HG03565 (cell line): ENCODE measurements around the gene MYH14.

ENCODE experiments used
- ATAC-seq: cut with Tn5 transposase; IDR thresholded peaks from one replicate; pipeline ENCODE4 v1.9.1; 2021; ENCODE audit warnings: mild to moderate bottlenecking, moderate library complexity; ENCODE audit not compliant: unreplicated experiment

MYH14 gene

DNA sequence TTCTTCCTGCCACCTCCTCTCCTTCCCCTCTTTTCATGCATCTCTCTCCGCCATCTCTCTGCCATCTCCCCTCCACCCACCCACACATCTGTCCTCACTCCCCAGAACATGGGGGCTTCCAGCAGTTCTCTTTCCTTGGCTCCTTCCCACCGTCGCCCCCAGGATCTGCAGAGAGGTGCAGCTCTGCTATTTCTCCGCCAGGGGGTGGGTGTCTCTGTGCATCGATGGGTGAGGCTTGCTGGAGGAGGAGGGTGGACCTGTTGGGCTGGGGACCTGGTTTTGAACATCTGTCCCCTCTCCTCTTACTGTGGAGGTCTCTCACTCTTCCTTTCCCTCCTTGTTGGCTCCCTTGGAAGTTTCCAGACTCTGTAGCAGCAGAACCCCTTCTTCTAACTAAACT lies 51.7 kb downstream of the MYH14 start:
- no peak for ATAC-seq

DNA sequence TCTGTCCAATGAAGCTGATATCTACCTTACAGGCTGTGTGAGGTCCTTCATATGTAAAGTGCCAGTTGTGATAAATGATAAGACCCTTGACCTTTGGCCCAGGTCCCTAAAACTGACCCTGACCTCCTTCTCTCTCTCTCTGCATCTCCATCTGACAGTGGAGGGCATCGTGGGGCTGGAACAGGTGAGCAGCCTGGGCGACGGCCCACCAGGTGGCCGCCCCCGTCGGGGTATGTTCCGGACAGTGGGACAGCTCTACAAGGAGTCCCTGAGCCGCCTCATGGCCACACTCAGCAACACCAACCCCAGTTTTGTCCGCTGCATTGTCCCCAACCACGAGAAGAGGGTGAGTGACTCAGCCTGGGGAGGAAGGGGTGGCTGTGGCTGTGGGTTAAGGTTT lies 53.7 kb downstream of the MYH14 start:
- ATAC-seq: no peak

DNA sequence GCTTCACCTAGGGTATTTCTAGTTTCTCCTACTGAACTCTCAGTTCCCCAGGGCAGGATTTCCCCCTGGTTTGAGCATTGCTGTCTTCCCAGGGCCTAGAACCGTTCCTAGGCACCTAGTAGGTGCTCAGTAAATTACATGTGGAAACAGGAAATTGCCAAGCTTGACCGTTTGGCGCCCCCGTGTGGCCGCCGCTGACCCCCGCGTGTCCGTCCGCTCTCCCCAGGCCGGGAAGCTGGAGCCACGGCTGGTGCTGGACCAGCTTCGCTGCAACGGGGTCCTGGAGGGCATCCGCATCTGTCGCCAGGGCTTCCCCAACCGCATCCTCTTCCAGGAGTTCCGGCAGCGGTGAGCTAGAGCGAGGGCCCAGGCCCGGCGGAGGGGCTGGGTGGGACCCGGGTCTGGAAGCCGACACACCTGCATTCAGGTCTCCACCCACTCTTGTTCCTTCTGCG lies 55.5 kb downstream of the MYH14 start:
- ATAC-seq: no peak

DNA sequence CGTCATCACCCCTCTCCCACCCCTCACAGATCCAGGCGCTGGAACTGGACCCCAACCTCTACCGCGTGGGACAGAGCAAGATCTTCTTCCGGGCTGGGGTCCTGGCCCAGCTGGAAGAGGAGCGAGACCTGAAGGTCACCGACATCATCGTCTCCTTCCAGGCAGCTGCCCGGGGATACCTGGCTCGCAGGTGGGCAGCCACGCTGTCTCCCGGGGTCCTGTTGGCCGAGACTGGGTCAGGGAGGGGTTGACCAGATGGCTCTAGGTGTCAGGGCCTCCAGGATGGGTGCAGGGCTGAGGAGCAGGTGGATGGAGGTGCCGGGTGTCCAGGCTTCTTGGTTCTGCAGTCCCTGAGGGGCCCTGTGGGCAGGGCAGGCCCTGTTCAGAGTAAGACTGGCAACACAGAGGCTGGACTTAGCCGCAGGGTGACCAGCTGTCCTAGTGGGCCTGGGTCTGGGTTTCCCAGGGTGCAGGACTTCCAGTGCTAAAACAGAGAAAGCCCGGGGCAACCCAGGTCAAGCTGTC lies 58.1 kb downstream of the MYH14 start:
- no peak for ATAC-seq

DNA sequence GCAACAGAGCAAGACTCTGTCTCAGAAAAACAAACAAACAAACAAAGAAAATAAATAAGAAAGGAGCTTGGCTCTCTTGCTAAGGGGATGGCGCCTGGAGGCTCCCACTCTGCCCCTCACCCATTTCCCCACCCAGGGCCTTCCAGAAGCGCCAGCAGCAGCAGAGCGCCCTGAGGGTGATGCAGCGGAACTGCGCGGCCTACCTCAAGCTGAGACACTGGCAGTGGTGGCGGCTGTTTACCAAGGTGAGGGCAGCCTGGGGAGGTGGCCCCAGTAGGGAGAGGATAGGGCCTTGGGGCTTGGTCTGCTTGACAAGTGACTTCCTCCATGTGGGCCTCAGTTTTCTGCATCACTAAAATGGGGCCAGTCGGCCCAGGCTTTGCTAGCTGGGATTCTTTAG lies 59.8 kb downstream of the MYH14 start:
- no peak for ATAC-seq

DNA sequence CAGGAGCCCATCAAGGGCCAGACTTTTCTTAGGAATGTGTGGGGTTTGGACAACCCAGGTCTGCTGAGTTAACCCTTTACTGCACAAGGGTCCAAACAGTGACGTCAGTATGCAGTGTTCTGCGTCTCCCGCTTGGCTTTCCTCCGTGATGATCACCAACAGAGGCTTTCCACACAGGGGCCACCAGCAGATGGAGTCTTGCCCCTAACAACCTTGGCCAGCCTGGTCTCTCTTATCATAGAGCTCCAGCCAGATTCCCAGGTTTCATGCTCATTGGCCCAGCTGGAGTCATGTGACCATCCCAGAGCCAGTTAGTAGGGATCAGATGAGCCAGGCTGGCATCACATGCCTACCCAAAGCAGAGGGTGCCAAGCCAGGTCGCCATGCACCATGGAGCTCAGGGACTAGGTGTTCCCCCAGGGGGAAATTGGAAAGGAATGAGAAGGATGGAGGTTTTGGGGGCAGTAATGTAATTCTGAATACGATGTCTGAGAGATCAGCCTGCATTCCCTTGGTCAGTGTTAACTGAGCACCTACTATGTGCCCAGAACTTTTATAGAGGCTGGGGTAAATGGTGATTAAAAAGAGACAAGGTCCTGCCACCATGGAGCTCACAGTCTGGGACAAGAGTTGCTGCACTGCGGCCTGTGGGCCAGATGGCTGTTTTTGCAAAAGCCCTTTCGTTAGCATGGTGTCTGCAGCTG lies 61.2 kb downstream of the MYH14 start:
- no peak for ATAC-seq

DNA sequence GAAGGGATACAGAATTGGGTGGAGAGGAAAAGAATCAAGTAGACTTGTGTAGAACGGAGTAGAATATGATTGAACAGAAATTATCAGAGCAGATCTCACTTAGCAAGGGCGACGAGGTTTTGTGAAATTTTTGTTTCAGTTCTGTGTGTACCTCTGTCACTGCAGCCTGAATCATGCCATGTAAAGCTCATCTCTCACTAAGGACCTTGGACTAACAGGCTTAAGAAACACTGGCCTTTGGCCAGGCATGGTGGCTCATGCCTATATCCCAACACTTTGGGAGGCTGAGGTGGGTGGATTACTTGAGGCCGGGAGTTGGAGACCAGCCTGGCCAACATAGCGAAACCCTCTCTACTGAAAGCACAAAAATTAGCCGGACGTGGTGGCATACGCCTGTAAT lies 62.6 kb downstream of the MYH14 start:
- no peak for ATAC-seq

DNA sequence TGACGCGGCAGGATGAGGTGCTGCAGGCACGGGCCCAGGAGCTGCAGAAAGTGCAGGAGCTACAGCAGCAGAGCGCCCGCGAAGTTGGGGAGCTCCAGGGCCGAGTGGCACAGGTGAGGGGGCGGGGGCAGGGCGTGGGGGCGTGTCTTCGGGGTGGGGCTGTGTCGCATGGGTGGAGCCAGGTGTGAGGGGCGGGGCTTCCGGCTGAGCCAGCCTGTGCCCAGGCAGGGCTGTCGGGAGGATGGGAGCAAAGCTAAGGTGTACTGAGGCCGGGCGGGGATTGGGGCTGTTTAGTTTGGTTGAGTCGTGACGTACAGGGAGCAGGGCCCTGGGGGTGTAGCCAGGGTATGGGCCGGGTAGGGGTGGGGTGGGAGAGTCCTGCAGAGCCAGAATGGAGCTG lies 63.5 kb downstream of the MYH14 start:
- ATAC-seq: no peak

DNA sequence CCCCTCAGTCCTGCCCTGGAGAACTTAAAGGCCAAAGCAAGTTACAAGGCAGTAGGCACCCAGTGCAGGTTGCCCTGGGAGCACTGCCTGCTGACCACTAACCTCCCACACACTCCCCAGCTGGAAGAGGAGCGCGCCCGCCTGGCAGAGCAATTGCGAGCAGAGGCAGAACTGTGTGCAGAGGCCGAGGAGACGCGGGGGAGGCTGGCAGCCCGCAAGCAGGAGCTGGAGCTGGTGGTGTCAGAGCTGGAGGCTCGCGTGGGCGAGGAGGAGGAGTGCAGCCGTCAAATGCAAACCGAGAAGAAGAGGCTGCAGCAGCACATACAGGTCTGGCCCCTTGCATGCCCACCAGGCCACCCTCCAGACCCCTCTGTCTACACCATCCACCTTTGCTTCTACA lies 64.6 kb downstream of the MYH14 start:
- no peak for ATAC-seq

DNA sequence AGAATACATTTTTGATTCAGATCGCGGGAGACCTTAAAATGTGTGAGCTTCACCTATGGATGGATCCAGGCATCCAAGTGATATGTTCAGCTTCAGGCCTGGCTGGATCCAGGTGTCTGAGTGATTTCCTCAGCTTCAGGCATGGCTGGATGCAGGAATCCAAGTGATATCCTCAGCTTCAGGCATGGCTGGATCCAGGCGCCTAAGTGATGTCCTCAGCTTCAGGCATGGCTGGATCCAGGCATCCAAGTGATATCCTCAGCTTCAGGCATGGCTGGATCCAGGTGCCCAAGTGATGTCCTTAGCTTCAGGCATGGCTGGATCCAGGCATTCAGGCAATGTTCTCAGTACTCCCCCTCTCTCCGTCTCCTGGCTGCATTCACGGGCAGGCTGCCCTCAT lies 65.1 kb downstream of the MYH14 start:
- no peak for ATAC-seq

DNA sequence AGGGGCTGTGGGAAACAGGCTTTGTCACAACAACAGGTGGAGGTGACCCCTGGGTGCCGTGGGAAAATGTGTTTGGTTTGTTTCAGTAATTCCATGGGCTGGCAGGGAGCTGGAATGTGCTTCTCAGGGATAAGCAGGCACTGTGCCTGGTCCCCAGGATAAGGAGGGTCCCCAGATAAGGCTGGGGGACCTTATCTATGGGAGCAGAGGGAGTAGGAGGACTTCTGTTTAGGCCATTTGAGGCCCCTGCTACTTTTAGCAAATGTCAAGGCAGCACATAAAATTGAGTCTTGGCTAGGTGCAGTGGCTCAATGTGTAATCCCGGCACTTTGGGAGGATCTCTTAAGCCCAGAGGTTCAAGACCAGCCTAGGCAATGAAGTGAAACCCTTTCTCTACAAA lies 66.2 kb downstream of the MYH14 start:
- no peak for ATAC-seq

DNA sequence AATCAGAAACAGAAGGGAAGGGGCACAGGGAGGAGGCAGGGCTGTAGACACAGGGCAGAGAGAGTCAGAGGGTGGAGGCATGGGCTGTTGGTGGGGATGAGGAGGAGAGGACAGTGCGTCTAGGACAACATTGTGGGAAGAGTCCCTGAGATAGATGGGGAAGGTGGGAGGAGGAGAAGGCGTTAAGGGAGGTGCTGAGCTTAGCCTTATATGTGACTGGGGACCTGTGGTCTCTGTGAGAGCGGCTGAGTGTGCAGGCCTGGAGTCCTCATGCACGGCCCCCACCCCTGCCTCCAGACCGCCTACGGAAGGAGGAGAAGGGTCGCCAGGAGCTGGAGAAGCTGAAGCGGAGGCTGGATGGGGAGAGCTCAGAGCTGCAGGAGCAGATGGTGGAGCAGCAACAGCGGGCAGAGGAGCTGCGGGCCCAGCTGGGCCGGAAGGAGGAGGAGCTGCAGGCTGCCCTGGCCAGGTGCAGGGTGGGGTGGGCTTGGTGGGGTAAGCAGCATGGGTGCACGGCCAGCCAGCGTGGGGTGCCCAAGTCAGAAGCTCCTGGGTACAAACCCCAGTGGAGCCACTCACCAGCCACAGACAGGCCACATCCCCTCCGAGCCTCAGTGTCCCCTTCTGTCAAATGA lies 69.0 kb downstream of the MYH14 start:
- no peak for ATAC-seq

DNA sequence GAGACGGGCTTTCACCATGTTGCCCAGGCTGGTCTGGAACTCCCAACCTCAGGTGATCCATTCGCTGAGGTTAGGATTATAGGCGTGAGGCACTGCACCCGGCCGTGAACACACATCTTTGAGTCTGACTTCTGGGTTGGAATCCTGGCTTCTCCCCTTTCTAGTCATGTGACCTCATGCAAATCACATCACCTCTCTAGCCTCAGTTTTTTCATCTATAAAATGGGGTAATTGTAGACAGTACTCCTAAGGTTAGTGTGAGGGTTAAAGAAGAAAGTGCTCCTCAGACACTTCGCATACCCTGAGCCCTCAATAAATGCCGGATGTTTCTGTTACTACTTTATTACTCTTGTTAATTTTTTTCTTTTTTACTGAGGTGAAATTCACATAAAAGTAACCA lies 70.4 kb downstream of the MYH14 start:
- no peak for ATAC-seq

DNA sequence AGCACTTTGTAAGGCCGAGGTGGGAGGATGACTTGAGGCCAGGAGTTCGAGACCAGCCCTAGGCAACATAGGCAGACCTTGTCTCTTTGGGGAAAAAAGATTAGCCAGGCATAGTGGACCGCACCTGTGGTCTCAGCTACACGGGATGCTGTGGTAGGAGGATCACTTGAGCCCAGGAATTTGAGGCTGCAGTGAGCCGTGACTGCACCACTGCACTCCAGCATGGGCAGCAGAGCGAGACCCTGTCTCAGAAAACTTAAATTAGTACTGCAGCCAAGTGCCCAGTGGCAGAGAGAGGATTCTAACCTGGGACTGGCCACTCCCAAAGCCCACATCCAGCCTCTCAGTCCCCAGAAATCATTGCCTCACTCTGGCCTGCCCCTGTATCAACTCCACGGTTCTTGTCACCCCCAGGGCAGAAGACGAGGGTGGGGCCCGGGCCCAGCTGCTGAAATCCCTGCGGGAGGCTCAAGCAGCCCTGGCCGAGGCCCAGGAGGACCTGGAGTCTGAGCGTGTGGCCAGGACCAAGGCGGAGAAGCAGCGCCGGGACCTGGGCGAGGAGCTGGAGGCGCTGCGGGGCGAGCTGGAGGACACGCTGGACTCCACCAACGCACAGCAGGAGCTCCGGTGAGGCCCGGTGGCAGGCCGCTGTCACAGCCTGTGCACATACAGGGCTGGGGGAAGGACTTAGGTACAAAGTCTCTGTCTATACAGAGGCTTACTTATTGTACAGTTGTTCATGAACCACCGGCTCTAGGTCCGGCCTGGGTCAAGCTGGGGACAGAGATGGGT lies 72.4 kb downstream of the MYH14 start:
- ATAC-seq: no peak

DNA sequence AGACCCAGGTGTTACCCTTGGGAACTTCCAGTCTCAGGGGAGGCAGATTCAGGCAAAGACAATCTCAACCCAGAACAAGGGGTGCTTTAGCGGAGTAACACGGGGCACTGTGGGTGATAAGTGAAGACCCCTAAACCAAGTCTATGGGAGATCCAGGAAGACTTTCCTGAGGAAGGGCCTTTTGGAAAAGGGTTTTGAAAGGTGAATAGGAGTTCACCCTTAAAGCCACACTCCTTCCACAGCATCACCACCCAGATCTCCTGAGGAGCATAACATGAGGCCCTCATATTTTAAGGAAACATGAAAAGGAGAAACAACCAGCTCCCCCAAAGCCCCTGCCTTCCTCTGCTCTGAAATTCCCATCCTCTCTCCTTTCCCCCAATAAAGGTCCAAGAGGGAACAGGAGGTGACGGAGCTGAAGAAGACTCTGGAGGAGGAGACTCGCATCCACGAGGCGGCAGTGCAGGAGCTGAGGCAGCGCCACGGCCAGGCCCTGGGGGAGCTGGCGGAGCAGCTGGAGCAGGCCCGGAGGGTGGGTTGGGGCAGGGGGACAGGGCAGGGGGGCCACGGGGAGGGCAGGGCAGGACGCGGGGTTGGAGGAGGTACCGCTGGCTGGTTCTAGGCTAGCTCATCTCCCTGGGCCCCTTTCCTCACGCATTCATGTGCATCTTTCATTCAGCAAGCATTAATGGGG lies 73.1 kb downstream of the MYH14 start:
- no peak for ATAC-seq

DNA sequence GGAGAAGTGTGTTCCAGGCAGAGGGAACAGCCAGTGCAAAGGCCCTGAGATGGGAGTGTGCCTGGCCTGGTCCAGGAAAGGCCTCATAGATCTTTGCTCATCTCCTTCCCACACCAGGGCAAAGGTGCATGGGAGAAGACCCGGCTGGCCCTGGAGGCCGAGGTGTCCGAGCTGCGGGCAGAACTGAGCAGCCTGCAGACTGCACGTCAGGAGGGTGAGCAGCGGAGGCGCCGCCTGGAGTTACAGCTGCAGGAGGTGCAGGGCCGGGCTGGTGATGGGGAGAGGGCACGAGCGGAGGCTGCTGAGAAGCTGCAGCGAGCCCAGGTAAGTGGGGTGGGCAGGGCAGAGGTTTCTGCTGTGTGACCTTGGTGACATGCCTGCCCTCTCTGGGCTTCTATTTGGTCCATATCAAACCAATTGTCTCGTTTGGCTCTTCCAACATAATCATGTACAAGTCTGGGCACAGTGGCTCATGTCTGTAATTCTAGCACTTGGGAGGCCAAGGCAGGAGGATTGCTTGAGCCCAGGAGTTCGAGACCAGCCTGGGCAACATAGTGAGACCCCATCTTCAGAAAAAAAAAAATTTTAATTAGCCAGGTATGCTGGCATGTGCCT lies 74.7 kb downstream of the MYH14 start:
- ATAC-seq: no peak

DNA sequence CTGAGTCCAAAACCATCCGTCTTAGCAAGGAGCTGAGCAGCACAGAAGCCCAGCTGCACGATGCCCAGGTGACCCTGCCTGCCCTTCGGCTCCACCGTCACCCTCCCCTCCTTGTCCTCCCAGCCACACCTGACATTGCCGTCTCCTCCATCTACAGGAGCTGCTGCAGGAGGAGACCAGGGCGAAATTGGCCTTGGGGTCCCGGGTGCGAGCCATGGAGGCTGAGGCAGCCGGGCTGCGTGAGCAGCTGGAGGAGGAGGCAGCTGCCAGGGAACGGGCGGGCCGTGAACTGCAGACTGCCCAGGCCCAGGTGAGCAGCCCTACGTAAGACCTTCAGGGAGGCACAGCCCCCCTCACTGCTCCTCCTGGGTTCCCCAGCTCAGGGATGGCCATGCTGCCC lies 76.7 kb downstream of the MYH14 start:
- no peak for ATAC-seq

DNA sequence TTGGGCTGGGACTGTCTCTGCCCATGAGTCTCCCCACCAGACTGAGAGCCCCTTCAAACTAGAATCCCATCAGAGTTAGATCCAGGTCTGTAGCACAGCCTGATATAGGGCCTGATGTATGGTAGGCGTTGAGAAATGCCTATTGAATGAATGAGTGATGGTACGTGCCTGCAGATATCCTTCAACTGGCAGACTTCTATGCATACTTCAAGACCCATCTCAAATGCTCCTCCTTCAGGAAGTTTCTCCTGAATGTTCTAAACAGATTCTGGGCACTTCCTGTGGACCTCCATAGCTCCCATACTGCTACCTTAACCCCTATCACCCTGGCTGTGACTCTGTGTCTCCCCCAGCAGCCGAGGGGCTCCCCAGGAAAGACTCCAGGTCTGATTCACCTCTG lies 77.6 kb downstream of the MYH14 start:
- ATAC-seq: no peak

DNA sequence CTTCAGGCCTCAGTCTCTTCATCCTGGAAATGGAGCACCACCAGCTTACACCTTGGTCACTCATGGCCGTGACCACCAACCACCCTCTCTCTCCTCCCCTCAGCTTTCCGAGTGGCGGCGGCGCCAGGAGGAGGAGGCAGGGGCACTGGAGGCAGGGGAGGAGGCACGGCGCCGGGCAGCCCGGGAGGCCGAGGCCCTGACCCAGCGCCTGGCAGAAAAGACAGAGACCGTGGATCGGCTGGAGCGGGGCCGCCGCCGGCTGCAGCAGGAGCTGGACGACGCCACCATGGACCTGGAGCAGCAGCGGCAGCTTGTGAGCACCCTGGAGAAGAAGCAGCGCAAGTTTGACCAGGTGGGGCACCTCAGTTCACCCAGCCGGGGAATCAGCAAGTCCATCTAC lies 78.1 kb downstream of the MYH14 start:
- no peak for ATAC-seq

DNA sequence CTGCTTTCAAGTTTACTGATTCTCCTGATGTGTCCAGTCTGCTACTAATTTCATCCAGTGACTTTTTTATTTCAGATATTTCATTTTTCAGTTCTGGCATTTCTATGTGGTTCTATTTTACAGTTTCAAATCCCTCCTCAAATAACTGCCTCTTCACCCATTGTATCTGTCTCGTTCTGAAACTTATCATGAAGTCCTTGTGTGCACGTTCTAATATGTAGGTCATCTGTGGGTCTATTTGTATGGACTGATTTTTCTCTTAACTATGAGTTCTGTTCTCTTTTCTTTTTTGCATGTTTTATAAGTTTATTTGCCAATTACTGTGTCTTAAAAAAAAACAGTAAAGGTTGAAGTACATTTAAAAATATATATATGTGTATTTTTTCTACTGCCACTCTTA lies 82.4 kb downstream of the MYH14 start:
- ATAC-seq: no peak

DNA sequence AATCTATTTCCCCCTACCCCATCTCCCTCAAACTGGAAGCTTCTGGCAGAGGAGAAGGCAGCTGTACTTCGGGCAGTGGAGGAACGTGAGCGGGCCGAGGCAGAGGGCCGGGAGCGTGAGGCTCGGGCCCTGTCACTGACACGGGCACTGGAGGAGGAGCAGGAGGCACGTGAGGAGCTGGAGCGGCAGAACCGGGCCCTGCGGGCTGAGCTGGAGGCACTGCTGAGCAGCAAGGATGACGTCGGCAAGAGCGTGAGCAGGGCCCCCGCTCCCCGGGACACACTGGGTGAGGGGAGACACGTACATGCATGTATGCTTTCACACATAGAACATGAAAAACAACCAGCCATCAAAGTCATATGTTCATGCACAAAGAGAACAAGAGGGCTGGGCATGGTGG lies 83.0 kb downstream of the MYH14 start:
- no peak for ATAC-seq
